Body of pancreas (tissue), 4 donors: ENCODE data around the gene CST3.

ENCODE experiments used
- CTCF ChIP-seq, 7 experiments: fragments of 450-650 bp in 4 of 7; fragments of 200-600 bp in 3 of 7; sonication (generic) in 3 of 7; IDR thresholded peaks; one replicate each; pipeline ENCODE4 v1.5.1; 2016 to 2019; ENCODE audit warnings: antibody characterized with exemption in 7 of 7
- POLR2A ChIP-seq, 3 donors: fragments of 450-650 bp; IDR thresholded peaks; one replicate each; pipeline ENCODE4 v1.6.1; 2016; ENCODE audit warnings: antibody characterized with exemption in 3 of 3, mild to moderate bottlenecking in 2 of 3

- no peak for TF ChIP-seq CTCF (IDR thresholded peaks at IDR 0.05)
- no peak for TF ChIP-seq POLR2A (IDR thresholded peaks at IDR 0.05)
Observed at GRCh38 chr20:23671479-23671878, 33.7 kb upstream of the CST3 start.
